Effector memory CD4-positive, alpha-beta T cell (primary cell): ENCODE measurements around the gene GOLGA8B.

Experiments
- DNase-seq, 3 donors: peaks; one replicate each; pipeline ENCODE4 v3.0.0-alpha.2; 2020
- H3K27ac ChIP-seq: 2 replicates; pipeline ENCODE4 v1.7.0; 2013; ENCODE audit warnings: mild to moderate bottlenecking, low read length, moderate library complexity; ENCODE audit not compliant: insufficient read depth, poor library complexity, severe bottlenecking
- H3K27me3 ChIP-seq: replicated peaks from 2 replicates; pipeline ENCODE4 v1.7.0; 2013; ENCODE audit warnings: mild to moderate bottlenecking, low read length; ENCODE audit not compliant: insufficient read depth, control insufficient read depth, poor library complexity, severe bottlenecking
- H3K36me3 ChIP-seq: 2 replicates; pipeline ENCODE4 v1.7.0; 2013; ENCODE audit warnings: mild to moderate bottlenecking, low read length, moderate library complexity; ENCODE audit not compliant: control insufficient read depth, insufficient read depth
- H3K4me1 ChIP-seq: 2 replicates; pipeline ENCODE4 v1.7.0; 2013; ENCODE audit warnings: low read length, mild to moderate bottlenecking; ENCODE audit not compliant: control insufficient read depth, insufficient read depth, poor library complexity, severe bottlenecking
- H3K4me3 ChIP-seq: 2 replicates; pipeline ENCODE4 v1.7.0; 2013; ENCODE audit warnings: low read length, low read depth, mild to moderate bottlenecking; ENCODE audit not compliant: insufficient read depth, poor library complexity, severe bottlenecking
- H3K9me3 ChIP-seq: 2 replicates; pipeline ENCODE4 v1.7.0; 2013; ENCODE audit warnings: mild to moderate bottlenecking, low read length, moderate library complexity; ENCODE audit not compliant: control insufficient read depth

The GOLGA8B gene

GRCh38 chr15:34613997-34614396 lies 30.5 kb upstream of the GOLGA8B start:
- H3K36me3 ChIP-seq, result no peaks in the 10 kb centered on the region
- no peak overlapping the region for H3K4me3 ChIP-seq
- H3K27me3 ChIP-seq, result no peaks in the 10 kb centered on the region
- H3K27ac ChIP-seq, result no peak overlapping the region
- peaks cover 4% of the 10 kb centered on the region for H3K4me1 ChIP-seq
- H3K9me3 ChIP-seq, result no peaks in the 10 kb centered on the region
- no peak for DNase-seq

GRCh38 chr15:34613301-34613700 lies 29.9 kb upstream of the GOLGA8B start:
- Histone ChIP-seq H3K27me3 (no peaks in the 10 kb centered on the region), H3K9me3 (no peaks in the 10 kb centered on the region), H3K27ac (no peak overlapping the region), H3K36me3 (no peaks in the 10 kb centered on the region), H3K4me1 (peaks cover 4% of the 10 kb centered on the region), H3K4me3 (no peak overlapping the region)
- DNase-seq, result no peak

- H3K4me3 ChIP-seq, result no peak overlapping the region
- peaks cover 7% of the 10 kb centered on the region for H3K27me3 ChIP-seq
- DNase-seq, result no peak
- peaks cover 4% of the 10 kb centered on the region for H3K4me1 ChIP-seq
- H3K9me3 ChIP-seq, result no peaks in the 10 kb centered on the region
- no peak overlapping the region for H3K27ac ChIP-seq
- no peaks in the 10 kb centered on the region for H3K36me3 ChIP-seq
These were observed 26.9 kb upstream of the GOLGA8B start for GRCh38 chr15:34610354-34610753.

GRCh38 chr15:34609102-34610057 lies 25.9 kb upstream of the GOLGA8B start:
- Histone ChIP-seq H3K27ac (no peak overlapping the region), H3K27me3 (peaks cover 7% of the 10 kb centered on the region), H3K36me3 (no peaks in the 10 kb centered on the region), H3K4me1 (peaks cover 4% of the 10 kb centered on the region), H3K4me3 (no peak overlapping the region), H3K9me3 (no peaks in the 10 kb centered on the region)
- DNase-seq, result no peak

GRCh38 chr15:34608517-34608916 lies 25.1 kb upstream of the GOLGA8B start:
- H3K4me3 ChIP-seq, result no peak overlapping the region
- peaks cover 7% of the 10 kb centered on the region for H3K27me3 ChIP-seq
- peaks cover 4% of the 10 kb centered on the region for H3K4me1 ChIP-seq
- no peaks in the 10 kb centered on the region for H3K9me3 ChIP-seq
- no peaks in the 10 kb centered on the region for H3K36me3 ChIP-seq
- no peak overlapping the region for H3K27ac ChIP-seq
- no peak for DNase-seq

- H3K27ac ChIP-seq, result no peak overlapping the region
- no peaks in the 10 kb centered on the region for H3K36me3 ChIP-seq
- no peak overlapping the region for H3K4me3 ChIP-seq
- no peaks in the 10 kb centered on the region for H3K9me3 ChIP-seq
- DNase-seq, result no peak
- peaks cover 7% of the 10 kb centered on the region for H3K27me3 ChIP-seq
- peaks cover 4% of the 10 kb centered on the region for H3K4me1 ChIP-seq
These were observed 24.4 kb upstream of the GOLGA8B start for GRCh38 chr15:34607832-34608231.

GRCh38 chr15:34606545-34606944 lies 23.1 kb upstream of the GOLGA8B start:
- Histone ChIP-seq H3K27ac (no peak overlapping the region), H3K4me3 (no peak overlapping the region), H3K9me3 (no peaks in the 10 kb centered on the region), H3K36me3 (no peaks in the 10 kb centered on the region), H3K4me1 (peaks cover 4% of the 10 kb centered on the region), H3K27me3 (peaks cover 7% of the 10 kb centered on the region)
- DNase-seq, result no peak

GRCh38 chr15:34606131-34606530 lies 22.7 kb upstream of the GOLGA8B start:
- Histone ChIP-seq H3K4me1 (peaks cover 4% of the 10 kb centered on the region), H3K4me3 (no peak overlapping the region), H3K27me3 (peaks cover 7% of the 10 kb centered on the region), H3K27ac (no peak overlapping the region), H3K9me3 (no peaks in the 10 kb centered on the region), H3K36me3 (no peaks in the 10 kb centered on the region)
- DNase-seq, result no peak

- Histone ChIP-seq H3K4me1 (no peaks in the 10 kb centered on the region), H3K27me3 (peaks cover 7% of the 10 kb centered on the region), H3K27ac (no peak overlapping the region), H3K9me3 (no peaks in the 10 kb centered on the region), H3K36me3 (no peaks in the 10 kb centered on the region), H3K4me3 (no peak overlapping the region)
- DNase-seq, result no peak
These were observed 19.6 kb upstream of the GOLGA8B start for GRCh38 chr15:34603095-34603494.

- peaks cover 6% of the 10 kb centered on the region for H3K27me3 ChIP-seq
- no peaks in the 10 kb centered on the region for H3K36me3 ChIP-seq
- no peak overlapping the region for H3K4me3 ChIP-seq
- no peak overlapping the region for H3K27ac ChIP-seq
- no peak for DNase-seq
- H3K9me3 ChIP-seq, result no peaks in the 10 kb centered on the region
- H3K4me1 ChIP-seq, result no peaks in the 10 kb centered on the region
These were observed 17.5 kb upstream of the GOLGA8B start for GRCh38 chr15:34600923-34601322.
